Ishikawa (cell line): ENCODE measurements around the gene C1QL4.

Source experiments
- CEBPB ChIP-seq: IDR thresholded peaks from 2 replicates; pipeline ENCODE4 v1.6.1; 2012
- CREB1 ChIP-seq: IDR thresholded peaks from 2 replicates; pipeline ENCODE4 v1.6.1; 2012; ENCODE audit warnings: low read depth
- EGR1 ChIP-seq: IDR thresholded peaks from 2 replicates; pipeline ENCODE4 v1.6.1; 2012
- EP300 ChIP-seq: IDR thresholded peaks from 2 replicates; pipeline ENCODE4 v1.6.1; 2012; ENCODE audit warnings: borderline replicate concordance
- FOXM1 ChIP-seq: IDR thresholded peaks from 2 replicates; pipeline ENCODE4 v1.6.1; 2012; ENCODE audit warnings: low read depth, borderline replicate concordance
- MAX ChIP-seq: IDR thresholded peaks from 2 replicates; pipeline ENCODE4 v1.6.1; 2012
- NFIC ChIP-seq: IDR thresholded peaks from 2 replicates; pipeline ENCODE4 v1.6.1; 2012
- RAD21 ChIP-seq: IDR thresholded peaks from 2 replicates; pipeline ENCODE4 v1.6.1; 2012; ENCODE audit warnings: low read depth
- REST ChIP-seq: IDR thresholded peaks from 2 replicates; pipeline ENCODE4 v1.6.1; 2012; ENCODE audit warnings: low read depth, mild to moderate bottlenecking
- TAF1 ChIP-seq: IDR thresholded peaks from 2 replicates; pipeline ENCODE4 v1.6.1; 2012; ENCODE audit warnings: low read depth, mild to moderate bottlenecking
- TCF12 ChIP-seq: IDR thresholded peaks from 2 replicates; pipeline ENCODE4 v1.6.1; 2012; ENCODE audit warnings: low read depth
- TEAD4 ChIP-seq: IDR thresholded peaks from 2 replicates; pipeline ENCODE4 v1.6.1; 2012
- USF1 ChIP-seq: IDR thresholded peaks from 2 replicates; pipeline ENCODE4 v1.6.1; 2012
- YY1 ChIP-seq: IDR thresholded peaks from 2 replicates; pipeline ENCODE4 v1.6.1; 2012; ENCODE audit warnings: low read depth
- ZBTB7A ChIP-seq: IDR thresholded peaks from 2 replicates; pipeline ENCODE4 v1.6.1; 2012; ENCODE audit warnings: low read depth

The C1QL4 gene

GRCh38 chr12:49309386-49309785 lies 27.6 kb downstream of the C1QL4 start:
- TF ChIP-seq EGR1 (no peak), CEBPB (no peak), CREB1 (no peak)

- TF ChIP-seq USF1 (no peak), TAF1 (no peak), TEAD4 (no peak), EP300 (no peak), ZBTB7A (no peak), TCF12 (no peak), RAD21 (no peak), REST (no peak), CREB1 (no peak), MAX (no peak), CEBPB (no peak), NFIC (no peak), EGR1 (no peak), YY1 (no peak)
Measured at GRCh38 chr12:49305762-49306510, 31.1 kb downstream of the C1QL4 start.

GRCh38 chr12:49304161-49304560 lies 32.8 kb downstream of the C1QL4 start:
- no peak for TF ChIP-seq RAD21
- TF ChIP-seq USF1 = no peak
- TF ChIP-seq EP300 = no peak
- TF ChIP-seq EGR1 = no peak
- TF ChIP-seq MAX = no peak
- no peak for TF ChIP-seq CEBPB
- TF ChIP-seq NFIC = no peak
- no peak for TF ChIP-seq TEAD4
- TF ChIP-seq ZBTB7A = no peak
- no peak for TF ChIP-seq FOXM1

GRCh38 chr12:49301760-49302159 lies 35.2 kb downstream of the C1QL4 start:
- TF ChIP-seq CEBPB (no peak), RAD21 (no peak), EP300 (no peak), NFIC (no peak), ZBTB7A (no peak), EGR1 (no peak), TCF12 (no peak), YY1 (no peak), CREB1 (no peak), REST (no peak), USF1 (no peak), MAX (no peak), FOXM1 (no peak), TAF1 (no peak), TEAD4 (no peak)

GRCh38 chr12:49298160-49298559 lies 38.8 kb downstream of the C1QL4 start:
- no peak for TF ChIP-seq EP300
- TF ChIP-seq RAD21 = peak; percentile 22; the same call in 1 of the 2 replicates

- no peak for TF ChIP-seq RAD21
- TF ChIP-seq CREB1 = no peak
- no peak for TF ChIP-seq ZBTB7A
- no peak for TF ChIP-seq TEAD4
- TF ChIP-seq NFIC = no peak
- TF ChIP-seq MAX = no peak
- TF ChIP-seq CEBPB = no peak
- TF ChIP-seq TAF1 = no peak
- no peak for TF ChIP-seq FOXM1
- no peak for TF ChIP-seq REST
- TF ChIP-seq YY1 = no peak
- no peak for TF ChIP-seq TCF12
- TF ChIP-seq EGR1 = no peak
- TF ChIP-seq EP300 = no peak
- TF ChIP-seq USF1 = no peak
Measured at GRCh38 chr12:49297695-49298060, 39.3 kb downstream of the C1QL4 start.
